Testis (tissue), 3 donors: ENCODE results near the gene PLEKHG5. TPM values are rescaled to one million over a fixed set of nuclear protein-coding genes. Genes with fewer than 3 reads are reported as not detected.

Experiments used
- DNase-seq: peaks from one replicate; pipeline ENCODE4 v3.0.0-alpha.2; 2019
- H3K27ac ChIP-seq, 2 donors: fragments of 200-600 bp; sonication (generic); one replicate each; pipeline ENCODE4 v1.5.1; 2019
- H3K27me3 ChIP-seq: fragments of 200-600 bp; sonication (generic); one replicate; pipeline ENCODE4 v1.5.1; 2019
- H3K36me3 ChIP-seq: fragments of 200-600 bp; sonication (generic); one replicate; pipeline ENCODE4 v1.5.1; 2017; ENCODE audit warnings: low read depth; ENCODE audit errors: missing control alignments
- H3K4me1 ChIP-seq: fragments of 200-600 bp; sonication (generic); one replicate; pipeline ENCODE4 v1.5.1; 2019
- H3K4me3 ChIP-seq, 2 donors: fragments of 200-600 bp; sonication (generic); one replicate each; pipeline ENCODE4 v1.5.1; 2017 to 2019
- H3K9me3 ChIP-seq: fragments of 200-600 bp; sonication (generic); one replicate; pipeline ENCODE4 v1.5.1; 2017
- POLR2A ChIP-seq: fragments of 450-650 bp; IDR thresholded peaks from one replicate; pipeline ENCODE4 v1.6.1; 2017; ENCODE audit warnings: antibody characterized with exemption, mild to moderate bottlenecking, moderate library complexity
- WGBS, 2 donors: methylation state at CpG; one replicate each; pipeline ENCODE4 v1.1.5; 2018; 5-methylcytosine and 5-hydroxymethylcytosine counted together
- intact Hi-C: fragments of 100-400 bp; cut with DNase I; formaldehyde crosslinking; loops from one replicate; pipeline ENCODE4 v1.15.1; 2023; ENCODE audit warnings: low total_unique reads
- polyA plus RNA-seq: library from polyadenylated mRNA; stranded (reverse); fragments of 350-450 nt; fragmentation: Illumina TruSeq; extraction: RNeasy Lipid Tissue Mini Kit (QIAGEN cat#74804); gene quantifications from one replicate; pipeline ENCODE4 v1.2.3, GENCODE V29; 2014; ENCODE audit warnings: low read depth, low replicate concordance; ENCODE audit not compliant: insufficient read depth
- total RNA-seq, 2 donors: library from RNA; depleted of rRNA; stranded (reverse); fragments of >200 nt; gene quantifications; one replicate each; pipeline ENCODE4 v1.2.3, GENCODE V29; 2016
- TF ChIP-seq, protein P1 (sequence below), 3 experiments: fragments of 450-650 bp in 2 of 3; fragments of 200-600 bp in 1 of 3; sonication (generic) in 1 of 3; IDR thresholded peaks; one replicate each; pipeline ENCODE4 v1.5.1; 2016 to 2019; ENCODE audit warnings: antibody characterized with exemption in 3 of 3, mild to moderate bottlenecking in 2 of 3, moderate library complexity in 1 of 3

PLEKHG5 gene
- total and polyA plus RNA-seq, 3 donors from 2014 or later: 8.1 to 16.4 (median 13.7) TPM

DNA sequence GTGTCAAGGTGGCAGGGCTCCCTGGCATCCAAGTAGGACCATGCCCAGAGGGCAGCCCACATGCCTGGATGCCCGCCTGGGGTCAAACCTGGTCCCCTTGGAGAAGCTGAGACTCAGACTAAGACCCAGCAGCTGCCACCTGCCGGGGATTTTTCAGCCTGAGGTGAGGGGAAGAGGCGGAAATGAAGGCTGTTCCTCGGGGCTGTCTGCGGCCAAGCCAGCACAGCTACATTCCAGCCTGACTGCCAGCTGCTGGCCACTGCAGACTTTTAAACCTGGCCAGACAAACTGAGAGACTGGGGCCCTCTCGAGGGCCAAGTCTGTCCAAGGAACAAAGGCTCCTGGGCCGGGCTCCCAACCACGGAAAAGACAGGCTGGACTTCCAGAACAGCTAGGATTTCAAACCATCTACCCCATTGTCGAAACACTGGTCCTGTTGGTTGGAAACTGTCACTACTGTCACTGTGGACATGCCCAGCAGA lies 21.9 kb upstream of the PLEKHG5 start:
- intact Hi-C loops: no loop called here
- 67 to 81% methylated on average over 8 to 9 of the region's 9 CpGs for WGBS, 2 donors

GRCh38 chr1:6512908-6513280 lies 21.4 kb upstream of the PLEKHG5 start:
- TF ChIP-seq, protein P1, sequence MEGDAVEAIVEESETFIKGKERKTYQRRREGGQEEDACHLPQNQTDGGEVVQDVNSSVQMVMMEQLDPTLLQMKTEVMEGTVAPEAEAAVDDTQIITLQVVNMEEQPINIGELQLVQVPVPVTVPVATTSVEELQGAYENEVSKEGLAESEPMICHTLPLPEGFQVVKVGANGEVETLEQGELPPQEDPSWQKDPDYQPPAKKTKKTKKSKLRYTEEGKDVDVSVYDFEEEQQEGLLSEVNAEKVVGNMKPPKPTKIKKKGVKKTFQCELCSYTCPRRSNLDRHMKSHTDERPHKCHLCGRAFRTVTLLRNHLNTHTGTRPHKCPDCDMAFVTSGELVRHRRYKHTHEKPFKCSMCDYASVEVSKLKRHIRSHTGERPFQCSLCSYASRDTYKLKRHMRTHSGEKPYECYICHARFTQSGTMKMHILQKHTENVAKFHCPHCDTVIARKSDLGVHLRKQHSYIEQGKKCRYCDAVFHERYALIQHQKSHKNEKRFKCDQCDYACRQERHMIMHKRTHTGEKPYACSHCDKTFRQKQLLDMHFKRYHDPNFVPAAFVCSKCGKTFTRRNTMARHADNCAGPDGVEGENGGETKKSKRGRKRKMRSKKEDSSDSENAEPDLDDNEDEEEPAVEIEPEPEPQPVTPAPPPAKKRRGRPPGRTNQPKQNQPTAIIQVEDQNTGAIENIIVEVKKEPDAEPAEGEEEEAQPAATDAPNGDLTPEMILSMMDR (IDR thresholded peaks at IDR 0.05): no peak
- TF ChIP-seq POLR2A: no peak
- intact Hi-C loops: no loop called here
- H3K27me3 ChIP-seq: no peaks in the 10 kb centered on the region
- no peaks in the 10 kb centered on the region for H3K36me3 ChIP-seq
- no peaks in the 10 kb centered on the region for H3K4me1 ChIP-seq
- DNase-seq: no peak
- no peak overlapping the region for H3K27ac ChIP-seq
- WGBS, 2 donors: 89 to 100% methylated on average over 2 to 8 of the region's 8 CpGs
- no peak overlapping the region for H3K4me3 ChIP-seq
- no peaks in the 10 kb centered on the region for H3K9me3 ChIP-seq

More for the DNA sequence above, 21.9 kb upstream of the PLEKHG5 start:
- no peak overlapping the region for H3K4me3 ChIP-seq
- no peaks in the 10 kb centered on the region for H3K4me1 ChIP-seq
- no peaks in the 10 kb centered on the region for H3K9me3 ChIP-seq
- no peak overlapping the region for H3K27ac ChIP-seq
- no peak for DNase-seq
- no peaks in the 10 kb centered on the region for H3K36me3 ChIP-seq
- H3K27me3 ChIP-seq: no peaks in the 10 kb centered on the region
- TF ChIP-seq POLR2A: no peak
- TF ChIP-seq, protein P1 (IDR thresholded peaks at IDR 0.05): no peak

DNA sequence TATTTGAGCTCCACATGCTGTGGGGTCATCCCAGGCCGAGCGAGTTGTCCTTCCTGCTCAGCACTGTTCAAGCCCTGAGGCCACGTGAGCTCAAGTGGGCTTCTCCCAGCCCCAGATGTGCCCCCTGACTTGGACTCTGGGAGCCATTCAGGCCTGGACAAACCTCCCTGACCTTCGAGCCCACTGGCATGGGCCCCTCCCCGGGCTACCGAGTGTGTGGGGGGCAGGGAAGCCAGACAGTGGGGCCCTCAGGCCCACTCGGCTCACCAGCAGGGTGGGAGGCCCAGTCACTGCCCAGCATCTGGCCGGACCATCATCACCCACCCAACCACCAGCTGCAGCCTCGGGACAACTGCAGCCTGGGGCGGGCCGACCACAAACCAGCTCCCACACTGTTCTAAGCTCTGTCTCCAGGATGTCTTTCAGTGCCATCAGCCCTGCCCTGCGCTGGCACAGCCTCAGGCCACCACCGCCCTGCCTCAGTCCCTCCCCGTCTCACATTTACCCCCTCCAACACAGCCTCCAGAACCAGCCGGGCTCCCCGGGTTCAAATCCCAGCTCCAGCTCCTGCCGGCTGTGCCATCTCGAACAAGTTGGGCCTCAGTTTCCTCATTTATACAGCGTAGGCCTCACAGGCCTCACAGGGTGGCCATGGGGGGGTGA lies 20.9 kb upstream of the PLEKHG5 start:
- no peaks in the 10 kb centered on the region for H3K36me3 ChIP-seq
- H3K27me3 ChIP-seq: no peaks in the 10 kb centered on the region
- TF ChIP-seq, protein P1 (IDR thresholded peaks at IDR 0.05): no peak
- TF ChIP-seq POLR2A: no peak
- 87 to 96% methylated on average over 4 to 19 of the region's 19 CpGs for WGBS, 2 donors
- H3K27ac ChIP-seq: no peak overlapping the region
- no peak for DNase-seq
- intact Hi-C loops: no loop called here
- H3K9me3 ChIP-seq: no peaks in the 10 kb centered on the region
- H3K4me1 ChIP-seq: peaks cover 3% of the 10 kb centered on the region
- no peak overlapping the region for H3K4me3 ChIP-seq

DNA sequence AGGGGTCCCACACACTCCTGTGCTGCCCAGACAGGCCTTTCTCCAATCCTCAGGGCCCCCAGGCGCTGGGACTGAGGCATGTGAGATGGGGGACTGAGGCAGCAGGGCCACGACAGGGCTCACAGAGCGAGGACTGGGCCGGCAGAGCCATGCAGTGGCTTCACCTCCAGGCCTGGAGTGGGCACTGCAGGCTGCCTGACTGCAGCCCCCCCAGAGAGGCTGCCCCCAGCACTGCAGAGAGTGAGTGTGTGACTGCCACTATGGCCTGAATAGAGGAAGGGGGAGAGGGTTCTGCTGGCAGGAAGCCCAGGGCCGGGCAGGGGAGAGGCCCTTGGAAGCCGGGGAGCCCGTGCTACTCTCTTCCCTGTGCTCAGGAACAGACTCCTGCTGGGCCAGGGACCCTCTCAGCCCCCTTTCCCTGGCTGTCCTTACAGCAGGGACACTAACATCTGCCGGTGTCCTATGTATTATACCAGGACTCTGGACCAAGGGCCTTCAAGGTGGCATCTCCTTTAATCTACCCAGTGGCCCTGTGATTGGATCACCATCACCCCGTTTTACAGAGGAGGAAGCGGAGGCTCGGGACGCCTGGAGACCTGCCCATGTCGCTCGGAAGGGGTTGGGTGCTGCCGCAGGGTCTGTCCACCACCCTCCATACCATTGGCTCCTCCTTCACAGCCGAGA lies 20.2 kb upstream of the PLEKHG5 start:
- Histone ChIP-seq H3K27ac (no peak overlapping the region), H3K27me3 (no peaks in the 10 kb centered on the region), H3K36me3 (no peaks in the 10 kb centered on the region), H3K4me3 (no peak overlapping the region), H3K4me1 (peaks cover 6% of the 10 kb centered on the region), H3K9me3 (no peaks in the 10 kb centered on the region)
- TF ChIP-seq POLR2A: no peak
- TF ChIP-seq, protein P1 (IDR thresholded peaks at IDR 0.05): no peak
- intact Hi-C loops: no loop called here
- no peak for DNase-seq
- 85 to 86% methylated on average over 4 to 16 of the region's 16 CpGs for WGBS, 2 donors
